ENCODE data around the gene MMP10.

The MMP10 gene

GRCh38 chr11:102784380-102784779, 4.0 kb upstream of the MMP10 start:
- Histone ChIP-seq H3K27ac (ENCODE audit: insufficient read depth, low read length, poor library complexity, severe bottlenecking) (no peak overlapping the region), H3K4me1 (ENCODE audit: control insufficient read depth, insufficient read depth, low read length, poor library complexity, severe bottlenecking) (no peaks in the 10 kb centered on the region), H3K9me3 (ENCODE audit: control insufficient read depth, low read length) (no peaks in the 10 kb centered on the region), H3K36me3 (ENCODE audit: control insufficient read depth, insufficient read depth, low read length) (no peaks in the 10 kb centered on the region), H3K27me3 (replicated peaks; ENCODE audit: control insufficient read depth, insufficient read depth, low read length, poor library complexity, severe bottlenecking) (no peaks in the 10 kb centered on the region), H3K4me3 (ENCODE audit: insufficient read depth, low read depth, low read length, poor library complexity, severe bottlenecking) (no peak overlapping the region)
- no peak for DNase-seq

GRCh38 chr11:102783720-102784119, 3.3 kb upstream of the MMP10 start:
- DNase-seq: no peak
- H3K4me3 ChIP-seq (ENCODE audit: insufficient read depth, low read depth, low read length, poor library complexity, severe bottlenecking): no peak overlapping the region
- no peaks in the 10 kb centered on the region for H3K36me3 ChIP-seq (ENCODE audit: control insufficient read depth, insufficient read depth, low read length)
- H3K27me3 ChIP-seq (replicated peaks; ENCODE audit: control insufficient read depth, insufficient read depth, low read length, poor library complexity, severe bottlenecking): no peaks in the 10 kb centered on the region
- H3K9me3 ChIP-seq (ENCODE audit: control insufficient read depth, low read length): no peaks in the 10 kb centered on the region
- no peaks in the 10 kb centered on the region for H3K4me1 ChIP-seq (ENCODE audit: control insufficient read depth, insufficient read depth, low read length, poor library complexity, severe bottlenecking)
- no peak overlapping the region for H3K27ac ChIP-seq (ENCODE audit: insufficient read depth, low read length, poor library complexity, severe bottlenecking)

DNA sequence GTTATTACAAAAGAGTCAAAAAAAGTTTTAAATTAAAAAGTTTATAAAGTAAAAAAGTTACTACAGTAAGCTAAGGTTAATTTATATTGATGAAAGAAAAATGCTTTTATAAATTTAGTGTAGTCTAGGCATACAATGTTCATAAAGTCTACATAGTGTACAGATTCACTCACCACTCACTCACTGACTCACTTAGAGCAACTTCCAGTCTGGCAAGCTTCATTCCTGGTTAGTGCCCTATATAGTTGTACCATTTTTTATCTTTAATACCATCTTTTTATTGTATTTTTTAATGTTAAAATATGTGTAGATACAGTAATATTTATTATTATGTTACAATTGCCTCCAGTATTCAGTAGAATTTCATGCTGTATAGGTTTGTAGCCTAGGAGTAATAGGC, 2.6 kb upstream of the MMP10 start:
- Histone ChIP-seq H3K27ac (ENCODE audit: insufficient read depth, low read length, poor library complexity, severe bottlenecking) (no peak overlapping the region), H3K36me3 (ENCODE audit: control insufficient read depth, insufficient read depth, low read length) (no peaks in the 10 kb centered on the region)
- no peak for DNase-seq

DNA sequence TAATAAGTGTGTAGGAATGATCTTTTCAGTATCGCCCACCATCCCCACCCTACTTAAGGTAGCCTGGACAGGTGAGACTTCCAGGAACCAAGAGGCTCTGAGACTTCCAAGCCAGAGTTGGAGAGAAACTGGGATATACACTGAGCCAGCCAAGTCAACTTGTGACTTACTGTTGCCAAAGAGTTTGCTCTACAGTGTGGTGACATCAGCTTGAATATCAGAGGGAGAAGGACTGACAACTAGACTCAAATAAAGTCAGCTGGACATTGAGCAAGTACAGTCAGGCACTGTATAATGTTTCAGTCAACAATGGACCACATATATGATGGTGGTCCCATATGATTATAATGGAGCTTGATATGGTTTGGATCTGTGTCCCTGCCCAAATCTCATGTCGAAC, 1.2 kb upstream of the MMP10 start:
- H3K27me3 ChIP-seq (replicated peaks; ENCODE audit: control insufficient read depth, insufficient read depth, low read length, poor library complexity, severe bottlenecking): no peaks in the 10 kb centered on the region
- H3K4me1 ChIP-seq (ENCODE audit: control insufficient read depth, insufficient read depth, low read length, poor library complexity, severe bottlenecking): no peaks in the 10 kb centered on the region
- no peaks in the 10 kb centered on the region for H3K9me3 ChIP-seq (ENCODE audit: control insufficient read depth, low read length)
- H3K4me3 ChIP-seq (ENCODE audit: insufficient read depth, low read depth, low read length, poor library complexity, severe bottlenecking): no peak overlapping the region
- H3K36me3 ChIP-seq (ENCODE audit: control insufficient read depth, insufficient read depth, low read length): no peaks in the 10 kb centered on the region
- H3K27ac ChIP-seq (ENCODE audit: insufficient read depth, low read length, poor library complexity, severe bottlenecking): no peak overlapping the region
- DNase-seq: no peak

More for the DNA sequence above, 2.6 kb upstream of the MMP10 start:
- Histone ChIP-seq H3K4me1 (ENCODE audit: control insufficient read depth, insufficient read depth, low read length, poor library complexity, severe bottlenecking) (no peaks in the 10 kb centered on the region), H3K4me3 (ENCODE audit: insufficient read depth, low read depth, low read length, poor library complexity, severe bottlenecking) (no peak overlapping the region), H3K27me3 (replicated peaks; ENCODE audit: control insufficient read depth, insufficient read depth, low read length, poor library complexity, severe bottlenecking) (no peaks in the 10 kb centered on the region), H3K9me3 (ENCODE audit: control insufficient read depth, low read length) (no peaks in the 10 kb centered on the region)

GRCh38 chr11:102776454-102776853, 4.0 kb downstream of the MMP10 start:
- no peak overlapping the region for H3K4me3 ChIP-seq (ENCODE audit: insufficient read depth, low read depth, low read length, poor library complexity, severe bottlenecking)
- no peaks in the 10 kb centered on the region for H3K9me3 ChIP-seq (ENCODE audit: control insufficient read depth, low read length)
- H3K36me3 ChIP-seq (ENCODE audit: control insufficient read depth, insufficient read depth, low read length): no peaks in the 10 kb centered on the region
- H3K27me3 ChIP-seq (replicated peaks; ENCODE audit: control insufficient read depth, insufficient read depth, low read length, poor library complexity, severe bottlenecking): no peaks in the 10 kb centered on the region
- H3K27ac ChIP-seq (ENCODE audit: insufficient read depth, low read length, poor library complexity, severe bottlenecking): no peak overlapping the region
- no peaks in the 10 kb centered on the region for H3K4me1 ChIP-seq (ENCODE audit: control insufficient read depth, insufficient read depth, low read length, poor library complexity, severe bottlenecking)
- no peak for DNase-seq

- DNase-seq: no peak
- Histone ChIP-seq H3K4me1 (ENCODE audit: control insufficient read depth, insufficient read depth, low read length, poor library complexity, severe bottlenecking) (no peaks in the 10 kb centered on the region), H3K27ac (ENCODE audit: insufficient read depth, low read length, poor library complexity, severe bottlenecking) (no peak overlapping the region), H3K36me3 (ENCODE audit: control insufficient read depth, insufficient read depth, low read length) (no peaks in the 10 kb centered on the region), H3K27me3 (replicated peaks; ENCODE audit: control insufficient read depth, insufficient read depth, low read length, poor library complexity, severe bottlenecking) (no peaks in the 10 kb centered on the region), H3K4me3 (ENCODE audit: insufficient read depth, low read depth, low read length, poor library complexity, severe bottlenecking) (no peak overlapping the region), H3K9me3 (ENCODE audit: control insufficient read depth, low read length) (no peaks in the 10 kb centered on the region)
These were observed 7.0 kb downstream of the MMP10 start for GRCh38 chr11:102773386-102773785.

GRCh38 chr11:102771351-102771750, 9.1 kb downstream of the MMP10 start:
- no peak for DNase-seq
- Histone ChIP-seq H3K4me1 (ENCODE audit: control insufficient read depth, insufficient read depth, low read length, poor library complexity, severe bottlenecking) (no peaks in the 10 kb centered on the region), H3K4me3 (ENCODE audit: insufficient read depth, low read depth, low read length, poor library complexity, severe bottlenecking) (no peak overlapping the region), H3K9me3 (ENCODE audit: control insufficient read depth, low read length) (no peaks in the 10 kb centered on the region), H3K27me3 (replicated peaks; ENCODE audit: control insufficient read depth, insufficient read depth, low read length, poor library complexity, severe bottlenecking) (no peaks in the 10 kb centered on the region), H3K27ac (ENCODE audit: insufficient read depth, low read length, poor library complexity, severe bottlenecking) (no peak overlapping the region), H3K36me3 (ENCODE audit: control insufficient read depth, insufficient read depth, low read length) (no peaks in the 10 kb centered on the region)

- DNase-seq: no peak
- H3K9me3 ChIP-seq (ENCODE audit: control insufficient read depth, low read length): no peaks in the 10 kb centered on the region
- H3K4me1 ChIP-seq (ENCODE audit: control insufficient read depth, insufficient read depth, low read length, poor library complexity, severe bottlenecking): no peaks in the 10 kb centered on the region
- H3K27ac ChIP-seq (ENCODE audit: insufficient read depth, low read length, poor library complexity, severe bottlenecking): no peak overlapping the region
- H3K36me3 ChIP-seq (ENCODE audit: control insufficient read depth, insufficient read depth, low read length): no peaks in the 10 kb centered on the region
- H3K4me3 ChIP-seq (ENCODE audit: insufficient read depth, low read depth, low read length, poor library complexity, severe bottlenecking): no peak overlapping the region
- no peaks in the 10 kb centered on the region for H3K27me3 ChIP-seq (replicated peaks; ENCODE audit: control insufficient read depth, insufficient read depth, low read length, poor library complexity, severe bottlenecking)
These were observed 10.2 kb downstream of the MMP10 start for GRCh38 chr11:102770191-102770590.

DNA sequence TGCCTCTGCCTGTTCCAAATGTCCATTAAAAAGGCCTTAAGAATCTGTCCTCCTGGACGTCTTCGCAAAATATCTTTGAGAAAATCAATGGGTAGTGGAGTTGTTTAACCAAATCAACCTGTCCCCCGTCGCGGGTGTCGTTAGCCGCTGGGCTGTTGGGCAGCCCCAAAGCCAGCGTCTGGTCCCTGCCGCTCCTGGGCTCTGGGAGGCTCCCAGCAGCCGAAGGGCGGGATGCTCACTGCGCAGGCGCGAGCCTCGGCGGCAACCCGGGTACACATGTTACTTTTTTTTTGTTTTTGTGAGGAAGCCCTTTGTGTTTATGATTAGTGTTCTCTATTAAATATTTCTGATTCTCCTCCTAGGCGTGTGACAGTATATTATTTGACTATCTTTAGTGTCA, 12.6 kb downstream of the MMP10 start:
- no peak overlapping the region for H3K27ac ChIP-seq (ENCODE audit: insufficient read depth, low read length, poor library complexity, severe bottlenecking)
- no peak for DNase-seq
- no peaks in the 10 kb centered on the region for H3K36me3 ChIP-seq (ENCODE audit: control insufficient read depth, insufficient read depth, low read length)
- no peak overlapping the region for H3K4me3 ChIP-seq (ENCODE audit: insufficient read depth, low read depth, low read length, poor library complexity, severe bottlenecking)
- no peaks in the 10 kb centered on the region for H3K27me3 ChIP-seq (replicated peaks; ENCODE audit: control insufficient read depth, insufficient read depth, low read length, poor library complexity, severe bottlenecking)
- no peaks in the 10 kb centered on the region for H3K9me3 ChIP-seq (ENCODE audit: control insufficient read depth, low read length)
- no peaks in the 10 kb centered on the region for H3K4me1 ChIP-seq (ENCODE audit: control insufficient read depth, insufficient read depth, low read length, poor library complexity, severe bottlenecking)

DNA sequence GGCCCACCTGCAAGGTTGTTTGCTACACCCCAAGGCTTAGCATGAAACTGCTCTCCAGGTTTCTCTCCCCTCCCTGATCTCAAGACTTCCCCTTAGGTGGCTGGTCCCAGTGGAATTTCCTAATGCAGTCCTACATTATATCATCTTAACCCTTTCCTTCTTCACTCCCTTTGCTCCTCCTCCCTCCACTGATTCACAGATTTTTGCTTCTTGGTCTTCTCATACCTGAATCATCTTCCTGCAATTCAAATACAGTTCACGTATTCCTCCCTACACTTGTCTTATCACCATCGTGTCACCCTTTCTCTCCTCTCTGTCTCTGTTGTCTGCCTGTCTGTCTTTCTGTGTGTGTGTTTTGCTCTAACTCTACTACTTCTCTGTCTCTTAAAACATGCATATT, 17.0 kb downstream of the MMP10 start:
- Histone ChIP-seq H3K27me3 (replicated peaks; ENCODE audit: control insufficient read depth, insufficient read depth, low read length, poor library complexity, severe bottlenecking) (no peaks in the 10 kb centered on the region), H3K27ac (ENCODE audit: insufficient read depth, low read length, poor library complexity, severe bottlenecking) (no peak overlapping the region), H3K4me3 (ENCODE audit: insufficient read depth, low read depth, low read length, poor library complexity, severe bottlenecking) (no peak overlapping the region), H3K4me1 (ENCODE audit: control insufficient read depth, insufficient read depth, low read length, poor library complexity, severe bottlenecking) (no peaks in the 10 kb centered on the region), H3K36me3 (ENCODE audit: control insufficient read depth, insufficient read depth, low read length) (no peaks in the 10 kb centered on the region), H3K9me3 (ENCODE audit: control insufficient read depth, low read length) (no peaks in the 10 kb centered on the region)
- no peak for DNase-seq

- Histone ChIP-seq H3K4me1 (ENCODE audit: control insufficient read depth, insufficient read depth, low read length, poor library complexity, severe bottlenecking) (no peaks in the 10 kb centered on the region), H3K27ac (ENCODE audit: insufficient read depth, low read length, poor library complexity, severe bottlenecking) (no peak overlapping the region)
- no peak for DNase-seq
These were observed 18.1 kb downstream of the MMP10 start for GRCh38 chr11:102762361-102762767.

More at GRCh38 chr11:102762361-102762767, 18.1 kb downstream of the MMP10 start:
- Histone ChIP-seq H3K4me3 (ENCODE audit: insufficient read depth, low read depth, low read length, poor library complexity, severe bottlenecking) (no peak overlapping the region), H3K36me3 (ENCODE audit: control insufficient read depth, insufficient read depth, low read length) (no peaks in the 10 kb centered on the region), H3K9me3 (ENCODE audit: control insufficient read depth, low read length) (no peaks in the 10 kb centered on the region), H3K27me3 (replicated peaks; ENCODE audit: control insufficient read depth, insufficient read depth, low read length, poor library complexity, severe bottlenecking) (peaks cover 2% of the 10 kb centered on the region)

Data from effector memory CD4-positive, alpha-beta T cell (primary cell).